GM12891 (cell line): ENCODE results near the gene POGLUT3.

Source experiments
- POLR2A ChIP-seq: IDR thresholded peaks from 2 replicates; pipeline ENCODE4 v1.6.1; 2011; ENCODE audit warnings: low read depth, low read length, control low read depth
- POLR2AphosphoS5 ChIP-seq: IDR thresholded peaks from 2 replicates; pipeline ENCODE4 v1.6.1; 2011; ENCODE audit warnings: low read depth, low read length, control low read depth

- TF ChIP-seq POLR2A = no peak
- no peak for TF ChIP-seq POLR2AphosphoS5
Observed at GRCh38 chr11:108543316-108543964, 45.3 kb upstream of the POGLUT3 start.
